ENCODE results near the gene EVI5L.

EVI5L gene

DNA sequence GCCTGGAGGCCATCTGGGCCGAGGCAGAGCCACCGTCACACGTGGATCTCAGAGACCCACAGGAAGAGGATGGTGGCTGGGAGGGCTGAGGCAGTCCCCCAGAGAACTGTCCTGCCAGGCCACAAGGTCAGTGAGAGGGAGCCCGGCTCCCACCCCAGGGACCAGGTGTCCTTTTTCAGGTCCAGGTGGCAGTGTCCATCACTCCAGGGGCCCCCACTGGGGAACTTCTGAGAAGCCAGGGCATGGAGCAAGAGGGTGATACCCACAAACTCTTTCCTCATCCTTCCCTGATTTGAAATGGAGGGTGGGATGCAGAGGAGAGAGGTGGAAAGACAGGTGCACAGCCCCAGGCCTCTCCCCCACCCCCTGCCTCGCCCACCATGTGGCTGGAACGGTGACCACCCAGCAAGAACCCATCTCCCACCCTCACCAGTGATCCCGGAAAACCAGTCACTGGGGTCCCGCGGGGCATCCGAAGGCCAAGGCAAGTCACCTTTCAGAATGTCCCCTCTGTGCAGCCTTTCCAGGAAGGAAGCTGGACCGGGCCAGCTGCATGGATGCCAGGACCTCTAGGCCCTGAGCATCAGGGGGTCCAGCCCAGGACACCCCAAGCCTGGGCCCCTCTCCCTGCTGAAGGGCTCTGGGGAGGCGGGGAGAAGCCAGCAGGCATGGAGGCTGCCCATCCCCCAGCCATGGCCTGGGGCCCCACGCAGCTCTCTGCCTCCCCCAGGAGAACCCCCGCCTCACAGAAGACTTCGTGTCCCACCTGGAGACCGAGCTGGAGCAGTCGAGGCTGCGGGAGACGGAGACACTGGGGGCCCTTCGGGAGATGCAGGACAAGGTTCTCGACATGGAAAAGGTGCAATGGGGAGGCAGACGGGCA is 30.1 kb downstream of the EVI5L start:
- DNase-seq (ENCODE audit: low spot score) = no peak

DNA sequence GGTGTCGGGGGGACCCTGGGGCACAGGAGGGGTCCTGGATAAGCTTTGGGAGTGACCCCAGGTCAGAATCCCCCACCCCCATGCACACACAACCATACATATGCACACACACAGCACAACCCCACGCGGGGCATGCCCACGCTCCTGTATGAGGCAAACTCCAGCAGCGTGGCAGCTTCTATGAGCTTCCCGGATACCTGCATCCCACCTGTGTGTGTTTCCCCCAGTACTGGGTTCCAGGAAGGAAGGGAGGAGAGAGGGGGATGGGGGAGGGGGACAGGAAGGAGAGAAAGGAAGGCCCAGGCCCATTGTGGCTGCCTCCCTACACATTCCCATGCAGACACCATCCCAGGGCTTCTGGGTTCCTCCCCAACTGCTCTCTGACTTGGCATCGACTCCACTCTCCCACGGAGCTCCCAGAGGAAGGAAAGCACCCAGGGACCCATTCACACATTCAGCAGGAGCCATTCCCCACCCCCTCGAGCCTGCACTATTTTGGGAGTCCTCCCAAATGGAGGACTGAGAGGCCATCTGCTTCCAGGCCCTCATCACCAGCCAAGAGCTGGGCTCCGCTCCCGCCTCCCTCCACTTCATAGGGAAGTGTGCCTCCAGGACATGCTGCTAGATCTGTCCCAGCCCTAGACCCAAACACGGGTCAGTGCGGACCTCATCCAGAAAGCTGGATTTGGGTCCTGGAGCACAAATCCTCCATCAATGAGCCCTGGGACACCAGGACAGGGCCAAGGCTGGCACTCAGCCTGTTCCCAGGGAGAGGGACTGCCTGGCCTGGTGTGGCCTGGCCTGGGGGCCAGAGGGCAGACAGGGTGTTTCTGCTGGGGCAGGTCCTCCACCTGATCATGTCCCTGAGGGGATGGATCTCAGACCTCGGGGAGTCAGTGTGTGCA is 30.9 kb downstream of the EVI5L start:
- no peak for DNase-seq (ENCODE audit: low spot score)

DNA sequence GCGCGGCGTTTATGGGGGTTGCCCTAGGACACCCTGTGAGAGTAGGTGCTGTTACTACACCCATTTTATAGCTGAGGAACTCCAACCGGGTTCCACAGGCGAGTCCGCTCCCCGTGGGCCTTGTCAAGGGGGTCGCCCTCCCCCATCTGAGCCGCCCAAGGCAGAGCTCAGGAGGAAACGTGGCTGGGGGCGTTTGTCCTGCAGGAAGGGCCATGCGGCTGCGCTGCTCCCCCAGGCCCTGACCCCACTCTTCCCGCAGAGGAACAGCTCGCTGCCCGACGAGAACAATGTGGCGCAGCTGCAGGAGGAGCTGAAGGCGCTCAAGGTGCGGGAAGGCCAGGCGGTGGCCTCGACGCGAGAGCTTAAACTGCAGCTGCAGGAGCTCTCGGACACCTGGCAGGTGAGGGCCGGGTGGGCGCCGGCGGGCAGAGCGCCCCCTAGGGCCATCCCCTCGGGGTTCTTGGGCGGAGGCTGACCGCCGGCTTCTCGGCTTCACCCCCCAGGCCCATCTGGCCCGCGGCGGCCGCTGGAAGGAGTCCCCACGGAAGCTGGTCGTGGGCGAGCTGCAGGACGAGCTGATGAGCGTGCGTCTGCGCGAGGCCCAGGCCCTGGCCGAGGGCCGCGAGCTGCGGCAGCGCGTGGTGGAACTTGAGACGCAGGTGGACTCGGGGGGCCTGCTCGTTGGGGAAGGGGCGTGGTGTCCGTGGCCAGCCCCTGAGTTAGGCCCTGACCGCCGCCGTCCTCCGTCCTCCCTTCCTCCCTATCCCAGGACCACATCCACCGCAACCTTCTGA is 31.8 kb downstream of the EVI5L start:
- no peak for DNase-seq (ENCODE audit: low spot score)

DNA sequence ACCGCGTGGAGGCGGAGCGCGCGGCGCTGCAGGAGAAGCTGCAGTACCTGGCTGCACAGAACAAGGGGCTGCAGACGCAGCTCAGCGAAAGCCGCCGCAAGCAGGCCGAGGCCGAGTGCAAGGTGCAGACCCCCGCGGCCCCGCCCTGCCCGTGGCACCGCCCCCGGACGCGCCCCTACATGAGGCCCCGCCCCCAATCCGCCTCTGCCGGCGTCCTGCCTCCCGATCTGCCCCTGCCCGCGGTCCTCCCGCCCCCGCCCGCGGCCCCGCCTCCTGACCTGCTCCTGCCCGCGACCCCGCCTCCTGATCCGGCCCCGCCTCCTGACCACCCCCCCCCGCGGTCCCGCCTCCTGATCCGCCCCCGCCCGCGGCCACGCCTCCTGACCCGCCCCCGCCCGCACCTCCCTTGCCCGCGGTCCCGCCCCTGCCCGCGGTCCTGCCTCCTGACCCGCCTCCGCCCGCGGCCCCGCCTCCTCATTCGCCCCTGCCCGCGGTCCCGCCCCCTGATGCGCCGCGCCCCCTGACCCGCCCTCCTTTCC is 32.5 kb downstream of the EVI5L start:
- DNase-seq (ENCODE audit: low spot score) = peak; percentile 52

DNA sequence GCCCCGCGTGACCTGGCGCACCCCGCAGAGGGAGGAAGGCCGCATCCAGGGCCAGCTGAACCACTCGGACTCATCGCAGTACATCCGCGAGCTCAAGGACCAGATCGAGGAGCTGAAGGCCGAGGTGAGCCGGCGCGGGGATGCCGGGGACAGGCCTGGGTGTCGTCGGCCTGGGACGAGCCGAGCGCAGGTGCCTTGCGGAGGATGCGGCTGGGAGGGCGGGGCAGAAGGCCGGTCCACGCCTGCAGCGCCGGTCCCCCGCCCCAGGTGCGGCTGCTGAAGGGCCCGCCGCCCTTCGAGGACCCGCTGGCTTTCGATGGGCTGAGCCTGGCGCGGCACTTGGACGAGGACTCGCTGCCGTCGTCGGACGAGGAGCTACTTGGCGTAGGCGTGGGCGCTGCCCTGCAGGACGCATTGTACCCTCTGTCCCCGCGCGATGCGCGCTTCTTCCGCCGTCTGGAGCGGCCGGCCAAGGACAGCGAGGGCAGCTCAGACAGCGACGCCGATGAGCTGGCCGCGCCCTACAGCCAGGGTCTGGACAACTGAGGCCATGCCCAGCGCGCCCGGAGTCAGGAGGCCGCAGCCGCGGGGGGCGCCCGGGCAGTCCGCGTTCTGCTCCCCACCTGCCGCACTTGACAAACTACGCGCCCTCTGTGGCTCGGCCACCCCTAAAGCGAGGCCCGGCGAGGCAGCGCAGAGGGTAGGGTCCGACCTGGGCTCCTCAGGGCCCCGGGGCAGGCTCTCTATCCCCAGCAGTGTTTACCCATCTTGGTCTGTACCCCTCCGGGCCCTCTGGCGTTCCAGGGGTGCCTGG is 33.3 kb downstream of the EVI5L start:
- no peak for DNase-seq (ENCODE audit: low spot score)

DNA sequence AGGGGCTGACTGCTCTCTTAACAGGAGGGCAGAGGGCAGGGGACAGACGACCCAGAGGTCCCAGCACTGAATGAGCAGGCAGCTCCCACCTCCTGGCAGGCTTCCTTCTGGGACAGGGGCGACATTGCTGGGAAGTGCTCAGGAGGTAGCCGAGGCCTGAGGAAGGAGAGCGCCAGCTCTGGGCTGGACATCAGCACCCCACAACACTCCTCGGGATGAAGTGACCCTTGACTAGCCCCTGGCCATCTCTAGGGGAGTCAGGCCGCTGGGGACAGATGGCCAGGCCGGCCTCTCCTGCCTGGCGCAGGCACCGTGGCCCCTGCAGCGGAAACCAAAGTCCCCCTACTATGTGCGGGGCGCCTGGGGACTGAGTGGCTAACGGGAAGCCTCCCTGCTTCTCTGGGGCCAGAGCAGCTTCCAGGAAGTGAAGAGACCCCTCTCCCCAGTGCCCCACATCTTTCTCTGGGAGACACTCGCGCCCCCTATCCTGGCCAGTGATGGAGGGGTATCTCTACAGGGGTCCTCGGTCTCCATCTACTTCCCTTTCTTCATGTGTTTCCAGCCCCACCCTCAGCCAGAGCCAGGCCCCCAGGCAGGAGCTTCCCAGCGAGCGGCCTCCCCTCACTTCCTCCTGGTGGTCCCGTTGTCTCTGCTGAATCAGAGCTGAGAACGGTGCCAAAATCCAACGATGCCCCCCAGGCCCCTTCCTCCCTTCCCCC is 34.1 kb downstream of the EVI5L start:
- no peak for DNase-seq (ENCODE audit: low spot score)

DNA sequence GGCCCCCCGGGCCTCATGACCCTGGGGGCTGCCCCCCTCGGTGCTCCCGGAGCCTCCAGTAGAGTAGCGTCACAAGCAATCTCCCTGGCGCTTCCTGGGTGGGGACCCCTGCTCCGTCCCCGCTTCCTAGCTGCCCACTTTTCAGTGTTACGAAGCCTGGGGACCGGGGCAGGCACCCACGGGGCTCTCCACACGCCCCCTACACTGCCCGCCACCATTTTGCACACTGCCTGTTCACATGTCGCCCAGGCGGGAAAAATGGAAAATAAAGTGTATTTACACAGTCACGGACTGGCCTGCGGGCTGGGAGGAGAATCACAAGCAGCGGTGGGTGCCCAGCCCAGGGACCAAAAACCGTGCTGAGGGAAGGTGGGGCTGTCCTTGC is 34.7 kb downstream of the EVI5L start:
- no peak for DNase-seq (ENCODE audit: low spot score)

DNA sequence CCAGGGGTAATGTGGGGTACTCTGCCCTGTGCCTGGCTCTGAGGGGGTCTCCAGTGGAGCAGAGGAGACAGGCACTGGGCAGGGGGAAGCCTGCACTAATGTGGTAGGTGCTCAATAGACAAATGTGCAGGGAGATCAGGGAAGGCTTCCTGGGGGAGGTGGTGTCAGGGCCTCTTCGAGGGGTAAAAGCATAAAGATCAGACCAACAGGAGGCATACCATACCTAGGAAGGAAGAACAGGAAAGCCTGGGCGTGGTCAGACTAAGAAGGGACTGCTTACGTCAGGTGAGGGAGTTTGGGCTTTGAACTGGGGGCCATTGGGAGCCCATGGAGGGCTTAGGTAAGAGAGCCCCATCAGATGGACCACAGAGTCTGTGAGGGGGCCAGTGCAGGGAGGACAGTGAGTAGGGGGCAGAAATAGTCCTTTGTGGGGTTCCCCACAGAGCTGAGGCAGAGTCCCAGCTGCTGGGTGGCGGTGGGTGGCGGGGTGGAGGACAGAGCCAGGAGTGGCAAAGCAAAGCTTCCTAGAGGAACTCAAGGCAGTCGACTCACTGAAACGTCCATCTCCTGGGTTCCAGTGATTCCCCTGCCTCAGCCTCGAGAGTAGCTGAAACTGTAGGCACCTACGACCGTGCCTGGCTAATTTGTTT is 35.4 kb downstream of the EVI5L start:
- DNase-seq (ENCODE audit: low spot score) = no peak

DNA sequence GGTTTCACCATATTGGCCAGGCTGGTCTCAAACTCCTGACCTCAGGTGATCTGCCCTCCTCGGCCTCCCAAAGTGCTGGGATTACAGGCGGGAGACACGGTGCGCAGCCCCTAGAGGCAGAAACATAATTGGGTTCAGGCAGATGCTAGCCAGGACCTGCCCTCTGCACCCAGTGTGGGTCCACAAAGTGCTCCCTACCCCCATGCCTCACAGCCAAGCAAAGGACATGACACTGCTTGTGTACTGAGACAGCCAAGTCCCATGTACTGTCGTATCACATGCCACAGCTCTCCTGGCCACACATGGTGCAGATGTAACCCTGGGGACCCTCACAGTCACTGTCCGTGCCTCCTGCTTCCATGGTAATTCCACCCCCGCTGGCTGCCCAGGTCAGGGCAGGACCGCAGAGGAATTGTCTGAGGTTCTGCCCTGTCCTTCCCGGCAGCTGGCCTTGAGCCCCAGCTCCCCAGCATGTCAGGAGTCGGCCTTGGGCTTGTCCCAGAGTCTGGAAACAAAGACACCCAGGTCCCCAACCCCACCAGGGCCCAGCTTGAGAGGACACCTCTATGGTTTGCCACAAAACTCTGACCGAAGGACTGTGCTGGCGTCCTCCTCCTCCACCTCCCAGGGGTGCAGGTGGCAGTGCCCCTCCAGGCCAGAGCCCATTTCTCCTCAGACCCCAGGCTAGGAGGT is 36.5 kb downstream of the EVI5L start:
- DNase-seq (ENCODE audit: low spot score) = no peak

DNA sequence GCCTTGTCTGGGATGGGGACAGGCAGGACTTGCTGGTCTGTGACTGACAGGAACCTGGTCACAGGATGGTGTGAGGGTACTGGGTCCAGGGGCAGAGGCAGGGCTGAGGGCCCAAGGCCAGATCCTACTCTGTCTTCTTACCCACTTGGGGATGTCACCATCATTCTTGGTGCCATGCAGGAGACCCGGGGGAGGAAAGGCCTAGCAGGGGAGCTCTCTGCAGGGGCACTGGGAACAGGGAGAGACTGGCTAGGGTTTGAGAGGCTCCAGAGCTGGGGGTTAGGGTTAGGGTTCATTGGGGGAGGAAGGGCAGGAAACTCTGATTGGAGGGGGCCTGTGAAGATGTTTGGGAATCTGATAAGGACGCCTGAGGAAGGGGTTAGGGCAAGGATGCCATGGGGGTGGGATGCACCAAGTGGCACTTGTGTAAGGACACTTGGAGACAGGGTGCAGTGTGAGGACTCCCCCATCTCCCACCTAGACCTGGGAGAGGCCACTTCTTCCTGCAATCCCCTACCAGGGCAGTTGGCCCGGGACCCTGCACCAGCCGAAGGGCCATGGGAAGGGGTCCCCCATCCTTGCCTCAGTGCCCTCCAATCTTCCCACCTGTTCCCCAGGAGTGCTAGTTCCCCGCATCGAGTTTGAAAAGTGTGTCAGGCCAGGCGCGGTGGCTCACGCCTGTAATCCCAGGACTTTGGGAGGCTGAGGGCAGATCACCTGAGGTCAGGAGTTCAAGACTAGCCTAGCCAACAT is 37.2 kb downstream of the EVI5L start:
- no peak for DNase-seq (ENCODE audit: low spot score)

DNA sequence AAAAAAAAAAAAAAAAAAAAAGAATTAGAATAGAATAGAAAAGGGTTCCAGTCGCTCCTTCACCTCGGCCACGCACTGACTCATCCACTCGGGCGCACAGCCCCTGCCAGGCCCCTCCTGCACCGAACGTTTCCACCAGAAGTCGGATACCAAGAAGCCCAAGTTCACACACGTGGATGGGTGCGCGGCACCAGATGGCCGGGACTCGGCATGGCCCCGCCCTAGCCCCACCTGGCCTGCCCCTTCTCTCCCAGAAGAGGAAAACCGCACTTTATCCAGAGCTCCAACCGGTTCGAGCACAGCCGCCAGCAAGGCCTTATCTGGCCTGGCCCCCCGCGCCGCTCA is 38.3 kb downstream of the EVI5L start:
- DNase-seq (ENCODE audit: low spot score) = no peak

DNA sequence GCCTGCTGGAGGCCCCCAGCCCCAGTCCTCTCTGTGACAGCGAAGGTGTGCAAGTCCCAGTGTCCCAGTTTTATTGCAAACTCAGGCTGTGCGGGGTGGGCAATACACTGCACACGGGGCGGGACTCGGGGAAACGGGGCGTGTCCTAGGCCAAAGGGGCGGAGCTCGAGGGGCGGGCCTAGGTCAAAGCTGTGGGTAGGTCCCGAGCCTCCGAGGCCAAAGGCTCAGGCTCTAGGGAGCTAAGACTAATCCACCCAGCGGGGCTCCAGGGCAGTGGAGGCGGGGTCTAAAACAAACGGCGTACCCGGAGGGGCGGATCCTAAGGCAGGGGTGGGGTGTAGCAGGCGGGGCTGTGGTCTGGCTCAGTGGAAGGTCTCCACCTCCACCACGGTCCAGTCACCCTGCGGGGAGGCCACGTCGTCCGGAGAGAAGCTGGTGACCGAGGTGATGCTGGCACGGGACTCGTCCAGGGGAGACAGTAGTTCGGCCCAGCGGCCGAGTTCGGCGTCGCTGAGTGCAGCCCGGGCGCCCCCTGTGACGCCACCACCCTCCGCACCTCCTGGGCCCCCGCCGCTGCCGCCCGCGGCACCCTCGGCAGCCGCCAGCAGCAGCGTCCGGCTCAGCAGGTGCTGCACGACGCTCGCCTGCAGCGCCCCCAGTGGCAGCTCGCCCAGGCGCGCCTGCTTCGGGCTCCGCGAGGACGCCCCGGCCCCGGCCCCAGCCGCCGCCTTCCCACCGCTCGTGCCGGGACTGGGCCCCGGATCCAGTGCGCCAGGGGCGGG is 38.8 kb downstream of the EVI5L start:
- DNase-seq (ENCODE audit: low spot score) = no peak

DNA sequence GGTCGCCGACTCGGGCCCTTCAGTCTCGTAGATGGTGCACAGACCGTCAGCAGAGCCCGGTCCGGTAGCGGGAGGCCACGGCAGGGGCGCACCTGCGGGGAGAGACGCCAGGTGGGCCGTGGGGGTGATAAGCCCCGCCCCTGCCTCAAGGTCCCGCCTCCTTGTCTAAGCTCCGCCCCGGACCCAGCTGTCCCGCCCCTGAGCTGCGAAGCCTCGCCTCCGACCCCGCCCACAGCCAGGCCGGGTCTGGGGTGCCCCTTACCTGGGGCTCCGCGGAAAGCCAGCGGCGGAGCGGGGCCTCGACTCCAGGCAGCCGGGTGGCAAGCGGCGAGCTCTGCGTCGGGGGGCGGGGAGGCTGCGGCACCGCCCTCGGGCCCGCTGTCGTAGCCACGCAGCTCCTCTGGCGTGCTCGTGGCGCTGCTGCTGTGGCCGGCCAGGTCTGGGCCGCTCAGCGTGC is 39.5 kb downstream of the EVI5L start:
- DNase-seq (ENCODE audit: low spot score) = no peak

DNA sequence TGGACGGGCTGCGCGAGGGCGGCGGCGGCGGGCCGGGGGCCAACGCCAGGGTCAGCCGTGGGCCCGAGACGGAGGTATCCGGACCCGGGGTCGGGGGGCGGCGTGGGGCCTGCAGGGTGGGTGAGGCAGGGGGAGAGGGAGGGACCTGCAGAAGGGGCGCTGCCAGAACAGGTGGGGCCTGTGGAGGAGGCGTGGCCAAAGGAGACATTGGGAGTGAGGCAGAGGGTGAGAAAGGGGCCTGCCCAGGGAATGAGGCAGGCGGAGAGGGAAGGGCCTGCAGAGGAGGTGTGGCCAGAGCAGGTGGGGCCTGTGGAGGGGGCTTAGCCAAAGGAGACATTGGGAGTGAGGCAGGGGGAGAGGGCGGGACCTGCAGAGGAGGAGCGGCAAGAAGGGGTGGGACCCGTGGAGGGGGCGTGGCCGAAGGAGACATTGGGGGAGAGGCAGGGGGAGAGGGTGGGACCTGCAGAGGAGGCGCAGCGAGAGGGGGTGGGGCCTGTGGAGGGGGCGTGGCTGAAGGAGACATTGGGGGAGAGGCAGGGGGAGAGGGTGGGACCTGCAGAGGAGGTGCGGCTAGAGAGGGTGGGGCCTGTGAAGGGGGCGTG is 40.0 kb downstream of the EVI5L start:
- DNase-seq (ENCODE audit: low spot score) = no peak

DNA sequence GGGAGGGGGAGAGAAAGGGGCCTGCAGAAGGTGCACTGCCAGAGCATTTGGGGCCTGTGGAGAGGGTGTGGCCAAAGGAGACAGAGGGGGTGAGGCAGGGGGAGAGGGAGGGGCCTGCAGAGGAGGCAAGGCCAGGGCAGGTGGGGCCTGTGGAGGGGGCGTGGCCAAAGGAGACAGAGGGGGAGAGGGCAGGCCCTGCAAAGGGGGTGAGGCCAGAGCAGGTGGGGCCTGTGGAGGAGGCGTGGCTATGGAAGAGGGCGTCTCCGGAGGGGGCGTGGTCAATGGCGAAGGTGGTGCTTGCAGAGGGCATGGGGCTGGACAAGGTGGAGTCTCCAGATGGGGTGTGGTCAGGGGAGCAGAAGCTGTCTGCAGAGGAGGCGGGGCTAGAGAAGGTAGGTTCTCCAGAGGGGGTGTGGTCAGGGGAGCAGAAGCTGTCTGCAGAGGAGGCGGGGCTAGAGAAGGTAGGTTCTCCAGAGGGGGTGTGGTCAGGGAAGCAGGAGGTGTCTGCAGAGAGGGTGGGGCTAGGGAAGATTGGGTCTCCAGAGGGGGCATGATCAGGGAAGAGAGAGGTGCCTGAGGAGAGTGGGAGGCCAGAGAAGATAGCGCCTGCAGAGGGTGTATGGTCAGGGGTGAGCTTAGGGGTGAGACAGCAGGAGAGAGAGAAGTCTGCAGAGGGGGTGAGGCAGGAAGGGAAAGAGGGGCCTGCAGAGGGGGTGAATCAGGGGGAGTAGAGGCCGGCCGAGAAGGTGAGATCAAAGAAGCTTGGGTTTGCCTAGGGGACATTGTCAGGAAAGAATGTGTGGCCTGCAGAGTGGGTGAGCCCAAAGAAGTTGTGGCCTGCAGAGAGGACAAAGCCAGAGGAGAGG is 40.8 kb downstream of the EVI5L start:
- peak; percentile 61 for DNase-seq (ENCODE audit: low spot score)
